GM10847 (cell line): ENCODE data around the gene TBC1D5.

Source experiments
- POLR2A ChIP-seq: IDR thresholded peaks from 2 replicates; pipeline ENCODE4 v1.6.1; 2011; ENCODE audit not compliant: insufficient read length; ENCODE audit errors: extremely low read depth

Gene TBC1D5

GRCh38 chr3:17394541-17395155 lies 347.8 kb downstream of the TBC1D5 start:
- no peak for TF ChIP-seq POLR2A

- TF ChIP-seq POLR2A, result no peak
These were observed 351.6 kb downstream of the TBC1D5 start for GRCh38 chr3:17390785-17391184.

- no peak for TF ChIP-seq POLR2A
These were observed 355.3 kb downstream of the TBC1D5 start for GRCh38 chr3:17387108-17387507.

GRCh38 chr3:17386432-17386831 lies 356.0 kb downstream of the TBC1D5 start:
- no peak for TF ChIP-seq POLR2A

- TF ChIP-seq POLR2A, result no peak
These were observed 357.7 kb downstream of the TBC1D5 start for GRCh38 chr3:17384567-17385296.

GRCh38 chr3:17373304-17373703 lies 369.1 kb downstream of the TBC1D5 start:
- no peak for TF ChIP-seq POLR2A

- no peak for TF ChIP-seq POLR2A
These were observed 369.8 kb downstream of the TBC1D5 start for GRCh38 chr3:17372362-17373210.

- TF ChIP-seq POLR2A, result no peak
These were observed 372.5 kb downstream of the TBC1D5 start for GRCh38 chr3:17369973-17370372.

GRCh38 chr3:17367171-17367570 lies 375.3 kb downstream of the TBC1D5 start:
- TF ChIP-seq POLR2A, result no peak

GRCh38 chr3:17360991-17361390 lies 381.4 kb downstream of the TBC1D5 start:
- TF ChIP-seq POLR2A, result no peak

- no peak for TF ChIP-seq POLR2A
These were observed 382.5 kb downstream of the TBC1D5 start for GRCh38 chr3:17359911-17360310.

GRCh38 chr3:17357035-17357710 lies 385.3 kb downstream of the TBC1D5 start:
- TF ChIP-seq POLR2A, result no peak

GRCh38 chr3:17356585-17356984 lies 385.8 kb downstream of the TBC1D5 start:
- no peak for TF ChIP-seq POLR2A

- no peak for TF ChIP-seq POLR2A
These were observed 386.8 kb downstream of the TBC1D5 start for GRCh38 chr3:17355591-17355990.

GRCh38 chr3:17354341-17354740 lies 388.1 kb downstream of the TBC1D5 start:
- TF ChIP-seq POLR2A, result no peak
